GM18505 (cell line): ENCODE results near the gene THADA.
A peak's percentile ranks its signal among the peaks of the same experiment; 100 is the strongest.

Experiments used
- ATAC-seq: cut with Tn5 transposase; IDR thresholded peaks from one replicate; pipeline ENCODE4 v1.9.1; 2021; ENCODE audit not compliant: unreplicated experiment
- POLR2A ChIP-seq: IDR thresholded peaks from 4 replicates; pipeline ENCODE4 v1.6.1; 2011; ENCODE audit warnings: borderline replicate concordance; ENCODE audit not compliant: insufficient read depth, insufficient read length; ENCODE audit errors: extremely low read depth

Gene THADA

GRCh38 chr2:43438342-43438741, 157.5 kb downstream of the THADA start:
- ATAC-seq, result no peak
- no peak for TF ChIP-seq POLR2A

- TF ChIP-seq POLR2A, result no peak
- no peak for ATAC-seq
Observed at GRCh38 chr2:43437363-43437762, 158.5 kb downstream of the THADA start.

DNA sequence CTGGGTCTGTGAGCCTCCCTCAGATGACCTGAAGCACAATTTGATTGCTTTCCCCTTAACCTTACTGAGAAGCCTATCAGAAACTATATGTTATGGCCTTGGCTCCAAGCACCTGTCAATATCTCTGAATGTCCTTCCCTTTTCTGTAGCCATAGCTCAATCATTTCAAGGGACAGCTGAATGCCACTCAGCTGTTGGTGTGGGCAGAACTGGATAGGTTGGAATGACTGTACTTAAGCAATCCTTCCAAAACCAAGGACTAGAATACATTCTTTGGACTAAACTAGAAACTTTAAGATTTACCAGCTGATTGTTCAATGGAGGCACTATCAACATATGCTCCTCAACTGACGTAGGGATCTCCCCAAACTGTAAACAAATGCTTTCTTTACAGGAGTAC, 159.4 kb downstream of the THADA start:
- ATAC-seq, result no peak
- no peak for TF ChIP-seq POLR2A

GRCh38 chr2:43435746-43436145, 160.1 kb downstream of the THADA start:
- ATAC-seq, result no peak
- no peak for TF ChIP-seq POLR2A

- no peak for ATAC-seq
- no peak for TF ChIP-seq POLR2A
Observed at GRCh38 chr2:43430489-43430888, 165.3 kb downstream of the THADA start.

GRCh38 chr2:43429369-43429768, 166.5 kb downstream of the THADA start:
- TF ChIP-seq POLR2A, result no peak
- ATAC-seq, result no peak

DNA sequence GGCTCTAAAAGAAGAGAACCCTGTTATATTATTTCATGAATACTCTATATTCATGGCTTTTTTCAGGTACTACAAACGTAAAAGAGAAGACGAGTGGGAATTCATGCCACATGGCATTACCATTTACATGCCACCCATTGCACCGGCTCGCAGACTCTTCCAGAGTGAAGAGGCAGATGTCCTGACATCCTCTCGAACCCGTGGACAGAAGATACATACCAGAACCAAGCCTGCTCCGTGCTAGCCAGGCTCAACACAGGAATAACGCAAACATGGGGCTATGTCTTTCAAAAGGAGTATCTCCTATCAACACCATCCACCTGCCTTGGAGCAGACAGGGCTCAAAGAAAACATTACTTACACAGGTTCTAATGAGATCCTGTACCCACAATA, 168.8 kb downstream of the THADA start:
- no peak for TF ChIP-seq POLR2A
- no peak for ATAC-seq

GRCh38 chr2:43426305-43427031, 169.4 kb downstream of the THADA start:
- peak; percentile 81 for ATAC-seq
- no peak for TF ChIP-seq POLR2A

DNA sequence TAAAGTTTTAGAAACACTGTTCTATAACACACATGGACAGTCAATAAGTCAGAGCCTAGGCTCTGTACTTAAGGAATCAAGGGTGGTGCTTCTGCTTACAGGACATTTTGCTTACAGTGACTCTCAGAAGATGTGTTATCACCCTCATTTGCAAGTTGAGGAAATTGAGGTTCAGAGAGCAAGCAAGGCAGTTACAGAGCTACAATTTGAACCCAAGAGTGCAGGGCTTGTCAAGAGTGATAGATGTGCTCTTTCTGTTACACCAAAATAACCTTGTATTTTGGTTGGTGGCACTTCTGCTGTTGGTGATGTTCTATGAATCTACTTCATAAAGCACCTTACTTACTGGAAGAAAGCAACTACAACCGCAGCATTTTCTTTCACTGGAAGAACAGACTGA, 170.2 kb downstream of the THADA start:
- TF ChIP-seq POLR2A, result no peak
- no peak for ATAC-seq

DNA sequence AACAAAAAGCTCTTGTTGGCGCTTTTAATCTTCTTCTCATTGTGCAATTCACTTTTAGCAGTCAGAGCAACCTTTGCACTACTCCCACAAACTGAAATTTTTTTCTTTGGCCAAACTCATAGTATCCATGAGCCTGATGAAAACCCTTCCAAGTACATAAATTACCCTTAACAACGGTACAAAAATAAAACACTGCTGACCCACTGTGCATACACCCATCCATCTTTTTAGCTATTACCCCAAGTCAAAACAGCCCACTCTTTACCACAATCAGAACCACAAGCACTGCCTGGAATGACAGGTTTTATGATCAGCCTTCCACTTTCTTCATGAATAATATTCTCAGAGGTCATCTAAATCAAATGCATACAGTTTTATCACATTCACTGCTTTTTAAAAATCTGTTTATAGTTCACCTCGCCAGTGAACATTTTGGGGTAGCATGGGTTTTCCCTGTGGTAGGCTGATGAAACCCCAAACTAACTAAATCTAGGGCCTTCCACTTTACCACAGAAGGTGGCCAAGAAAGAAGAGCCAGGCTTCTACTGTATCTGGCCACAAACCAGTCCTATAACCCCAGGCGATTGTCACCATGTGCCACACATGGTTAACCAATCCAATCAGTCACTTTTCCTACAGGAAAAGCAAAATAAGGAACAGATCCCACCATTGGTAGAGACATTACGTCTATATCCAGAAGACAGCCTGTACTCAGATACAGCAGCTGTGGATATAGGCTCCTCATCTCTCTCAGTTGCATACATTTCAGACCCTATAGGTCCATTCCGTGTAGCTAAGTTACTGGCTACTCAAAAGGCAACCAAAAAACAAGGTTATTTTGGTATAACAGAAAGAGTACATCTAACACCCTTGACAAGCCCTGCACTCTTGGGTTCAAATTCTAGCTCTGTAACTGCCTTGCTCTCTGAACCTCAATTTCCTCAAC, 171.3 kb downstream of the THADA start:
- peak; percentile 46 for TF ChIP-seq POLR2A
- no peak for ATAC-seq

- ATAC-seq, result no peak
- TF ChIP-seq POLR2A, result no peak
Observed at GRCh38 chr2:43423941-43424261, 171.9 kb downstream of the THADA start.

DNA sequence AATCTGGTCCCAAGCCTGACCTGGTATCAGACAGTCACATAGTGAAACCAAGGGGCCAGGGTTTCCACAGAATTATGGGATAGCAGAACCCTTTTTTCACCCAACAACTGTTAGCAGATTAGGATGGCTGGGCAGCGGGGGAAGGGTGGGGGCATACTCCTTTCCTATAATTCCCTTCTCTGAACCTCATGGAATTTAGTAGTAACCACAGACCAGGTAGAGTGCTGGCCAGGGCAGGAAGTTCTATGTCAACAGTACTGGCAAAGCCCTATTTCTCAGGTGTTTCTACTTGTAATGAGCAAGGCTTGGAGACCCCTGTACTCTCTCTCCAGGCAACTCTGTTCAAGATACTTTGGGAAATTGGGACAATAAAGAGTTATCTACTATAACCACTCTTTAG, 174.6 kb downstream of the THADA start:
- TF ChIP-seq POLR2A, result no peak

GRCh38 chr2:43420389-43420801, 175.4 kb downstream of the THADA start:
- TF ChIP-seq POLR2A, result no peak
- ATAC-seq, result no peak

More for the DNA sequence above, 174.6 kb downstream of the THADA start:
- ATAC-seq, result no peak

DNA sequence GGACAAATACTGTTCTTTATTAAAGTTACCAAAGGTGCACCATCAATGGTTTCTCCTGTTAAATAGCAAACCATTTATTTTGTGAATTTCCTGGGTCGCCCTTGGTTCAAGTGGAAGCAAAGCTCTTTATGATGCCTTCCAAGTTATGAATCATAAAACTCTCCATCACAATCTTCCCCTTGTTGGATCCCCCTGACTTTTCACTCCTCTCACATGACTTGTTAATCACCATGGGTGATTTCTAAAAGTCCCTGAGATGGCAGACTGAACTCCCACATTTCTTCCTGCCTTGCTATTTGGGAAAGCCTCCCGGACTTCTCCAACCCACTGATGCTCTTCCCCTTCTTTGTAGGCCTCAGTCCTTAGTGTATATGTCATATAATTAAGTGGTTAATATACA, 176.0 kb downstream of the THADA start:
- TF ChIP-seq POLR2A, result no peak
- ATAC-seq, result no peak
